GM10266 (cell line): Measurements from ENCODE around the gene AGAP3.
A peak's percentile ranks its signal among the peaks of the same experiment; 100 is the strongest.

Source experiments
- DNase-seq: peaks from one replicate; pipeline ENCODE4 v3.0.0; 2012; ENCODE audit errors: extremely low spot score
- TF ChIP-seq, protein P1 (sequence below): IDR thresholded peaks from 2 replicates; pipeline ENCODE4 v1.5.1; 2012; ENCODE audit warnings: mild to moderate bottlenecking, low read depth; ENCODE audit not compliant: control insufficient read depth, insufficient read depth; ENCODE audit errors: missing control alignments

The AGAP3 gene

DNA sequence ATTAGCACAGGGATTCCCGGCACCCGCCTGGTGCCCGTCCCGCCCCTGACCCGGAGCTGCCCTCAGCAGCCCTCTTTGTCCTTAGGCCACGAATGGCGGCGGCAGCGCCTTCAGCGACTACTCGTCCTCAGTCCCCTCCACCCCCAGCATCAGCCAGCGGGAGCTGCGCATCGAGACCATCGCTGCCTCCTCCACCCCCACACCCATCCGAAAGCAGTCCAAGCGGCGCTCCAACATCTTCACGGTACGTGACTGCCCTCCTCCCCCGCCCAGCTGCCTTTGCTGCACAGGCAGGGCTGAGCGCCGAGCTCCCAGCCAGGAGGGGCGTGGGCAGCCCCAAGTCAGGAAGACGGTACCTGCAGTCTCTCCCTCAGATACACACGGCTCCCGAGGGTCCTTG lies 33.6 kb downstream of the AGAP3 start:
- TF ChIP-seq, protein P1, sequence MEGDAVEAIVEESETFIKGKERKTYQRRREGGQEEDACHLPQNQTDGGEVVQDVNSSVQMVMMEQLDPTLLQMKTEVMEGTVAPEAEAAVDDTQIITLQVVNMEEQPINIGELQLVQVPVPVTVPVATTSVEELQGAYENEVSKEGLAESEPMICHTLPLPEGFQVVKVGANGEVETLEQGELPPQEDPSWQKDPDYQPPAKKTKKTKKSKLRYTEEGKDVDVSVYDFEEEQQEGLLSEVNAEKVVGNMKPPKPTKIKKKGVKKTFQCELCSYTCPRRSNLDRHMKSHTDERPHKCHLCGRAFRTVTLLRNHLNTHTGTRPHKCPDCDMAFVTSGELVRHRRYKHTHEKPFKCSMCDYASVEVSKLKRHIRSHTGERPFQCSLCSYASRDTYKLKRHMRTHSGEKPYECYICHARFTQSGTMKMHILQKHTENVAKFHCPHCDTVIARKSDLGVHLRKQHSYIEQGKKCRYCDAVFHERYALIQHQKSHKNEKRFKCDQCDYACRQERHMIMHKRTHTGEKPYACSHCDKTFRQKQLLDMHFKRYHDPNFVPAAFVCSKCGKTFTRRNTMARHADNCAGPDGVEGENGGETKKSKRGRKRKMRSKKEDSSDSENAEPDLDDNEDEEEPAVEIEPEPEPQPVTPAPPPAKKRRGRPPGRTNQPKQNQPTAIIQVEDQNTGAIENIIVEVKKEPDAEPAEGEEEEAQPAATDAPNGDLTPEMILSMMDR = no peak
- DNase-seq = no peak

DNA sequence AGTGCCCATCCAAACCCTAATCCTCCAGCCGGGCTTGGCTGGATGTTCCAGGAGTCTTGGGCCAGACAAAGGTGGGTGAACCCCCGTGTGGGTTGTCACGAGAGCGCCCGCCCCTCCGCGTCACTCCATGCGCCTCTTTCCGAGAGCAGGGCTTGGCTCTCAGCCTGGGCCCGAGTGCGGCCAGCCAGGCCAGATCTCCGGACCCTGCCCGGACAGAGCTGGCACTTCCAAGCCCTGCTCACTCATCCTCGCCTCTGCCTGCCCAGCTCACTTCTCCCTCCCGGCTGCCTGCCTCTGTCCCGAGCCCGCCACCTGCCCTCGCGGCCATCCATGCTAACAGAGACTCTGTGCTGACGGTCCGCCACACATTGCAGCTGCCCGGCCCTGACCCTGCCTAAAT lies 34.6 kb downstream of the AGAP3 start:
- no peak for DNase-seq
- TF ChIP-seq, protein P1 = no peak

DNA sequence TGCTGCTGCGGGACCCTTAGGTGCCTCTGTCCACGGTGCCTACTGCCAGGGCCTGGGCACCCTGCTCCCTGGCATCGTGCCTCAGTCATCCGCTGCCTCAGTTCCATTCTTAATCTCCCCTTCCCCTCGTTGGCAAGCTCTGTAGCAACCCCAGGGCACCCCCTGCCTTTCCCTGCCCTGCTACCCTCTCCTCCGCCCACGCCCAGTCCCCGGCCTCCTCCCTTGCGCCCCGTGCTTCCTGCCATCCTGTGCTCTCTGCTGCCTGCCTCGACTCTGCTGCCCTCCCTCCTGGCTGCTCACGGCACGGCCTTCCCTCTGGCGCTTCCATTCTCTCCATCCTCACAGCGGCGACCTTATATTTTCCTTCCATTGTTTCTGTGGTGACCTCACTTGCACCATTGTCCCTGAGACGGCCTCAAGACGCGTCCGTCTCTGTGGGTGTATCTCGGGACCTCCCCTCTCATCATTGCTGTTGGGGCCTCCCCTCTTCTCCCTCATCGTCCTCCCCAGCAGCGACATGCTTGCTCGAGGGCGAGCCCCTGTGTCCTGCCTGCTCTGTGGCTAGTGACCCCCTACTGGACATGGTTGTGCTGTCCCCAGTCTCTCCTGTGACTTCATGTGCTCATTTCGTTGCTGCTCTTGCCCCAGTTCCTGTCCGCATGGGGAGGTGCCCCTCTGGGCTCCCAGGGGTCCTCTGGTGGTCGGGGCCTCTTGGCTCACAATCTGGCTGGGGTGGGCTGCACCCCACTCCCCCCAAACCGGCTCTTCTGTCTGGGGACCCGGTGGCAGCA lies 35.3 kb downstream of the AGAP3 start:
- TF ChIP-seq, protein P1 = no peak
- no peak for DNase-seq

DNA sequence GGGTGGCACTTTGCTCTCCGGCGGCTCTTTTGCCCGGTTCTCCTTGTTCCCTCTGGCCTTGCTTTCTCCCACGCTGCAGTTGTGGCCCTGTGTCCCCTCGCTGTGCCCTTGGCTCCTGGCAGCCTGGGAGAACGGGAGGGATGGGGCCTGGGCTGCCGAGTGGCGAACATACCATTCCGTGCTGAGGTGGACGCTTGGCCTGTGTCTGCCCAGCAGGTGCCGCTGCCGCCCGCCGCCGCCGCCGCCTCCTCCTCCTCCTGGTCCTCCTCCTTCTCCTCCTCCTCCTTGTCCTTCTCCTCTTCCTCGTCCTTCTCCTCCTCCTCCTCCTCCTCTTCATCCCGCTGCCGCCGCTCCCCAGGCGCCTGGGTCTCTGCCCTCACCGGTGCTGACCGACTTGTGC lies 36.0 kb downstream of the AGAP3 start:
- TF ChIP-seq, protein P1 = no peak
- no peak for DNase-seq

DNA sequence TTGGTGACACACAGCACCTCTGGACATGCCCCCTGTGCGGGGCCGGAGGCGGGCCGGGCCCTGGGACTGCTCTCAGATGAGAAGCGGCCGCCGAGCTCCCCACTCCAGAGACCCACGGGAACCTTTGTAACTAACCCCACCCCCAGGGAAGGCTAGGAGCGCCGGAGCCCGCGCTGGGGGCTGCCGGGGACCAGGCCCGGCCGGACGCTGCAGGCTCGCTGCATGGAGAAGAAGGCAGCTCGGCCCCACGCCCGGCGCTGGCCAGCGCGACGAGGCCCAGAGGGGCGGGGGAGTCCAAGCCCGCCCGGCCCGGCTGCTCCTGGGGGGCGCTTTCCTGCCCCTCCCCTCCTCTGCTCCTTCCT lies 36.5 kb downstream of the AGAP3 start:
- DNase-seq = no peak
- TF ChIP-seq, protein P1 = no peak

DNA sequence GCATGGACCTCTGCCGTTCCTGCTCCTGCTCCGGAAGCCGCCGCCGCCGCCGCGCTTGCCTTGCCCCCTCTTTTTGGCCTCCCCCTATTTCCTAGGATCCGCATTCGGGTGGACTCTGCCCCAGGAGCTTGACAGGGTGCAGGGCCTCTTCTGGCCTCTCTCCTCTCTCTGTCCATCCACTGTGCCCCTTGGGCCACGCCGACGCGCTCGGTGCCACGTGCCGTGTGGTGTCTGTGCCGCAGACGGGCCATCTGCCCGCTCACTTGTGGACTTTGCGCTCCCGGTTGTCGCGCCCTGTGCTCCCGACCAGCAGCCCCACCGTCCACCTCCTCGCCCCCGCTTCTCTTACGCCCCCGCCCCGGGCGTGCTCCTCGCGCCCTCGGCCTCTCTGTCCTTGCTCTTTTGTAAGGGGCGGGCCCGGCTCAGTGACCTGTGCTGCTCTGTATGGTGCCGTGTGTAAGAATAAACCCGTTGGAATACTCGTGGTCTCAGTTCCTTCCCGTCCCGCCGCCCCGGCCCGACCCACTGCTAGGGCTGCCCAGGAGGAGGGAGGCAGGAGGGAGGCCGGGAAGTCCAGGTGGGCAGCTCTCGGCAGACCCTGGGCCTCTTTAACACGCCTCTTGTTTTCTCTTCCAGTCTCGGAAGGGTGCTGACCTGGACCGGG lies 37.0 kb downstream of the AGAP3 start:
- TF ChIP-seq, protein P1 = no peak
- no peak for DNase-seq

DNA sequence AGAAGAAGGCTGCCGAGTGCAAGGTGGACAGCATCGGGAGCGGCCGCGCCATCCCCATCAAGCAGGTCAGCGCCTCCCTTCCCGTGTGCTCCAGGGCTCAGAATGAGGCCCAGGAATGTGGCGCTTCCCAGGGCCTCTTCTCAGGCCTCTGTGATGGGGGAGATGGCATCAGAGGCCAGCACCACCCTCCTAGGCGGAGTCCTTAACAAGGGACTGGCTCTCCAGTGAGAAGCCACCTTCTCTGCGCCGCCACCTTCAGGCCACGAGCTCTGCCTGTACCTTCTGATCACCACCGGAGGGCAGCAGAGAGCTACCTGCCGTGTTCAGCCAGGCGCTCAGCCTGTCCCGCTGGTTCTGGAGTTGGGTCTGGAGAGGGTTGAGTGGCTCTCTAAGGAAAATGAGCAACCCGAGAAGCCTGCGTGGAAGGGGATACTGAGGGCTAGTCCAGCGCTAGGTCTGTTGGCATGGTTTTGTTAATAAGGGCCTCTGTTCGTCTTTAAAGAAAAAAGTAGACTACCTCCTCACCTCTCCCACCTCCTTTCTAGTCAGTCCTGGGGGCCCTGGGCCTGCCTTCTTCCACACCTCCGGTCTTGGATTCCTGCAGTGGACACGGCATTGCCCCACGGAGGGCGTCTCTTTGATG lies 37.7 kb downstream of the AGAP3 start:
- TF ChIP-seq, protein P1 = peak; percentile 97
- DNase-seq = peak; percentile 99
